ENCODE results near the gene USP8. TPM values are rescaled to one million over a fixed set of nuclear protein-coding genes. Genes with fewer than 3 reads are reported as not detected.

USP8 gene
- total RNA-seq, 1 experiment from 2014 or later = 48.5 TPM

GRCh38 chr15:50471072-50471471, 46.9 kb downstream of the USP8 start:
- DNase-seq (ENCODE audit: low spot score) = no peak
- no peak for TF ChIP-seq EZH2 (IDR thresholded peaks at IDR 0.05; ENCODE audit: borderline replicate concordance, low read depth, low read length, poor library complexity, severe bottlenecking)
- TF ChIP-seq, protein P1, sequence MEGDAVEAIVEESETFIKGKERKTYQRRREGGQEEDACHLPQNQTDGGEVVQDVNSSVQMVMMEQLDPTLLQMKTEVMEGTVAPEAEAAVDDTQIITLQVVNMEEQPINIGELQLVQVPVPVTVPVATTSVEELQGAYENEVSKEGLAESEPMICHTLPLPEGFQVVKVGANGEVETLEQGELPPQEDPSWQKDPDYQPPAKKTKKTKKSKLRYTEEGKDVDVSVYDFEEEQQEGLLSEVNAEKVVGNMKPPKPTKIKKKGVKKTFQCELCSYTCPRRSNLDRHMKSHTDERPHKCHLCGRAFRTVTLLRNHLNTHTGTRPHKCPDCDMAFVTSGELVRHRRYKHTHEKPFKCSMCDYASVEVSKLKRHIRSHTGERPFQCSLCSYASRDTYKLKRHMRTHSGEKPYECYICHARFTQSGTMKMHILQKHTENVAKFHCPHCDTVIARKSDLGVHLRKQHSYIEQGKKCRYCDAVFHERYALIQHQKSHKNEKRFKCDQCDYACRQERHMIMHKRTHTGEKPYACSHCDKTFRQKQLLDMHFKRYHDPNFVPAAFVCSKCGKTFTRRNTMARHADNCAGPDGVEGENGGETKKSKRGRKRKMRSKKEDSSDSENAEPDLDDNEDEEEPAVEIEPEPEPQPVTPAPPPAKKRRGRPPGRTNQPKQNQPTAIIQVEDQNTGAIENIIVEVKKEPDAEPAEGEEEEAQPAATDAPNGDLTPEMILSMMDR (conservative IDR thresholded peaks at IDR 0.05; ENCODE audit: low read depth, low read length) = no peak
- H3K4me1 ChIP-seq (ENCODE audit: insufficient read depth, low read length, poor library complexity, severe bottlenecking) = no peaks in the 10 kb centered on the region
- no TSS peak for BruUV-seq (replicated peaks)
- H3K27ac ChIP-seq (ENCODE audit: low read depth, low read length, poor library complexity, severe bottlenecking) = no peak overlapping the region
- ChIA-PET CTCF (no interaction called here), POLR2A (ENCODE audit: low non-redundant PET) (no interaction called here)
- H3K4me3 ChIP-seq (ENCODE audit: low read depth, low read length, poor library complexity, severe bottlenecking) = no peak overlapping the region
- H3K9me3 ChIP-seq (ENCODE audit: low read depth, low read length, poor library complexity, severe bottlenecking) = no peaks in the 10 kb centered on the region
- intact Hi-C loops (cut with micrococcal nuclease; ENCODE audit: unreplicated experiment) = no loop called here
- peaks cover 6% of the 10 kb centered on the region for H3K36me3 ChIP-seq (ENCODE audit: insufficient read depth, low read length, poor library complexity, severe bottlenecking)
- H3K27me3 ChIP-seq (replicated peaks; ENCODE audit: insufficient read depth, low read depth, low read length, poor library complexity) = no peaks in the 10 kb centered on the region

GRCh38 chr15:50476143-50476542, 51.9 kb downstream of the USP8 start:
- no peaks in the 10 kb centered on the region for H3K9me3 ChIP-seq (ENCODE audit: low read depth, low read length, poor library complexity, severe bottlenecking)
- H3K27me3 ChIP-seq (replicated peaks; ENCODE audit: insufficient read depth, low read depth, low read length, poor library complexity) = no peaks in the 10 kb centered on the region
- H3K4me3 ChIP-seq (ENCODE audit: low read depth, low read length, poor library complexity, severe bottlenecking) = no peak overlapping the region
- no peak for DNase-seq (ENCODE audit: low spot score)
- intact Hi-C loops (cut with micrococcal nuclease; ENCODE audit: unreplicated experiment) = no loop called here
- TF ChIP-seq, protein P1 (conservative IDR thresholded peaks at IDR 0.05; ENCODE audit: low read depth, low read length) = no peak
- TF ChIP-seq EZH2 (IDR thresholded peaks at IDR 0.05; ENCODE audit: borderline replicate concordance, low read depth, low read length, poor library complexity, severe bottlenecking) = no peak
- ChIA-PET POLR2A (ENCODE audit: low non-redundant PET) (no interaction called here), CTCF (interaction anchor here (0.6 kb wide), 1 partner anchor 35 kb away, joined by 6 read pairs; no protein-coding TSS in a partner anchor)
- H3K36me3 ChIP-seq (ENCODE audit: insufficient read depth, low read length, poor library complexity, severe bottlenecking) = peaks cover 11% of the 10 kb centered on the region
- BruUV-seq (replicated peaks) = no TSS peak
- no peak overlapping the region for H3K27ac ChIP-seq (ENCODE audit: low read depth, low read length, poor library complexity, severe bottlenecking)
- no peaks in the 10 kb centered on the region for H3K4me1 ChIP-seq (ENCODE audit: insufficient read depth, low read length, poor library complexity, severe bottlenecking)

GRCh38 chr15:50484781-50485180, 60.6 kb downstream of the USP8 start:
- CTCF ChIA-PET = no interaction called here
- TF ChIP-seq EZH2 (IDR thresholded peaks at IDR 0.05; ENCODE audit: borderline replicate concordance, low read depth, low read length, poor library complexity, severe bottlenecking) = no peak
- TF ChIP-seq, protein P1 (conservative IDR thresholded peaks at IDR 0.05; ENCODE audit: low read depth, low read length) = no peak
- Histone ChIP-seq H3K36me3 (ENCODE audit: insufficient read depth, low read length, poor library complexity, severe bottlenecking) (peaks cover 46% of the 10 kb centered on the region), H3K9me3 (ENCODE audit: low read depth, low read length, poor library complexity, severe bottlenecking) (no peaks in the 10 kb centered on the region), H3K27me3 (replicated peaks; ENCODE audit: insufficient read depth, low read depth, low read length, poor library complexity) (no peaks in the 10 kb centered on the region), H3K4me1 (ENCODE audit: insufficient read depth, low read length, poor library complexity, severe bottlenecking) (no peaks in the 10 kb centered on the region), H3K4me3 (ENCODE audit: low read depth, low read length, poor library complexity, severe bottlenecking) (no peak overlapping the region), H3K27ac (ENCODE audit: low read depth, low read length, poor library complexity, severe bottlenecking) (no peak overlapping the region)
- intact Hi-C loops (cut with micrococcal nuclease; ENCODE audit: unreplicated experiment) = no loop called here
- POLR2A ChIA-PET (ENCODE audit: low non-redundant PET) = no interaction called here
- no TSS peak for BruUV-seq (replicated peaks)
- no peak for DNase-seq (ENCODE audit: low spot score)

Measured in A673 (cell line).